MCF 10A (cell line): ENCODE data around the gene SACM1L. TPM values are rescaled to one million over a fixed set of nuclear protein-coding genes. Genes with fewer than 3 reads are reported as not detected.

Source experiments
- BruUV-seq: library from RNA; stranded (reverse); fragments of 400-500 nt; replicated peaks from 2 replicates; lab custom pipeline; 2021; lab: Mats Ljungman, UMichigan
- CTCF ChIA-PET: fragments of 300-600 bp; sonication (Branson Sonifier 250); formaldehyde crosslinking; extraction: SDS; loops from one replicate; lab custom pipeline; 2021; ENCODE audit warnings: antibody characterized with exemption, inconsistent platforms; lab: Yijun Ruan, JAX
- POLR2A ChIA-PET: fragments of 300-600, 350-650 bp; sonication (Branson Sonifier 250); formaldehyde crosslinking; extraction: SDS; loops from one replicate; lab custom pipeline; 2020; ENCODE audit warnings: antibody characterized with exemption, inconsistent platforms; lab: Yijun Ruan, JAX
- DNase-seq: peaks from one replicate; pipeline ENCODE4 v3.0.0-alpha.2; 2018; ENCODE audit not compliant: unreplicated experiment
- H3K27ac Mint-ChIP-seq: one replicate; pipeline ENCODE4 v1.8.0; 2022; ENCODE audit warnings: mild to moderate bottlenecking, low read depth, mixed read lengths; ENCODE audit not compliant: unreplicated experiment
- H3K27me3 Mint-ChIP-seq: one replicate; pipeline ENCODE4 v1.8.0; 2022; ENCODE audit warnings: mixed read lengths; ENCODE audit not compliant: insufficient read depth, unreplicated experiment
- H3K36me3 Mint-ChIP-seq: one replicate; pipeline ENCODE4 v1.8.0; 2022; ENCODE audit warnings: mild to moderate bottlenecking, moderate library complexity, mixed read lengths; ENCODE audit not compliant: insufficient read depth, unreplicated experiment
- H3K4me1 Mint-ChIP-seq: one replicate; pipeline ENCODE4 v1.8.0; 2022; ENCODE audit warnings: mixed read lengths; ENCODE audit not compliant: insufficient read depth, unreplicated experiment
- H3K4me3 Mint-ChIP-seq: one replicate; pipeline ENCODE4 v1.8.0; 2022; ENCODE audit warnings: mild to moderate bottlenecking, moderate library complexity, mixed read lengths; ENCODE audit not compliant: unreplicated experiment
- H3K9me3 Mint-ChIP-seq: one replicate; pipeline ENCODE4 v1.8.0; 2022; ENCODE audit warnings: mixed read lengths; ENCODE audit not compliant: unreplicated experiment
- intact Hi-C: fragments of 100-400 bp; cut with micrococcal nuclease; formaldehyde crosslinking; loops from 2 replicates; pipeline ENCODE4 v1.14.1; 2022
- total RNA-seq: library from RNA; stranded (reverse); gene quantifications from 2 replicates; pipeline ENCODE4 v1.2.3, GENCODE V29; 2022
- TF ChIP-seq, protein P1 (sequence below): fragments of 200-600 bp; IDR thresholded peaks from one replicate; pipeline ENCODE4 v1.8.0; 2022; ENCODE audit warnings: antibody characterized with exemption, mild to moderate bottlenecking; ENCODE audit not compliant: unreplicated experiment

Gene SACM1L
- total RNA-seq, 1 experiment from 2014 or later = 39.3 TPM

DNA sequence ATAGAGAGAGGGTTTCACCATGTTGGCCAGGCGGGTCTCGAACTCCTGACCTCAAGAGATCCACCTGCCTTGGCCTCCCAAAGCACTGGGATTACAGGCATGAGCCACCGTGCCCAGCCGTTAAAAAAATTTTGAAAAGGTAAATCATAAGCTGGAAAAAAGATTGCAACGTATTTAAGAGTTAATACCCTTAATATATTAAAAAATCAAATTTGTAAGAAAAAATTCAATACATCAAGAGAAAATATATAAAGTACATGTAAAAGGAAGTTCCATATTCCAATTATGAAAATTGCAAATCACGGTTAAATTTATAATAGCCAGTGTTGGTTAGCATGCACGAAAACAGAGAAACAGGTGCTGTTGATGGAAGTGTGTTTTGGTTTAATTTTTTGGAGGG is 2.3 kb upstream of the SACM1L start:
- Mint-ChIP-seq H3K27ac (no peak overlapping the region), H3K9me3 (no peaks in the 10 kb centered on the region), H3K4me1 (peaks cover 15% of the 10 kb centered on the region), H3K36me3 (peaks cover 16% of the 10 kb centered on the region), H3K27me3 (no peaks in the 10 kb centered on the region), H3K4me3 (no peak overlapping the region)
- DNase-seq = no peak
- CTCF ChIA-PET = no interaction called here
- no TSS peak for BruUV-seq
- intact Hi-C loops = no loop called here
- TF ChIP-seq, protein P1, sequence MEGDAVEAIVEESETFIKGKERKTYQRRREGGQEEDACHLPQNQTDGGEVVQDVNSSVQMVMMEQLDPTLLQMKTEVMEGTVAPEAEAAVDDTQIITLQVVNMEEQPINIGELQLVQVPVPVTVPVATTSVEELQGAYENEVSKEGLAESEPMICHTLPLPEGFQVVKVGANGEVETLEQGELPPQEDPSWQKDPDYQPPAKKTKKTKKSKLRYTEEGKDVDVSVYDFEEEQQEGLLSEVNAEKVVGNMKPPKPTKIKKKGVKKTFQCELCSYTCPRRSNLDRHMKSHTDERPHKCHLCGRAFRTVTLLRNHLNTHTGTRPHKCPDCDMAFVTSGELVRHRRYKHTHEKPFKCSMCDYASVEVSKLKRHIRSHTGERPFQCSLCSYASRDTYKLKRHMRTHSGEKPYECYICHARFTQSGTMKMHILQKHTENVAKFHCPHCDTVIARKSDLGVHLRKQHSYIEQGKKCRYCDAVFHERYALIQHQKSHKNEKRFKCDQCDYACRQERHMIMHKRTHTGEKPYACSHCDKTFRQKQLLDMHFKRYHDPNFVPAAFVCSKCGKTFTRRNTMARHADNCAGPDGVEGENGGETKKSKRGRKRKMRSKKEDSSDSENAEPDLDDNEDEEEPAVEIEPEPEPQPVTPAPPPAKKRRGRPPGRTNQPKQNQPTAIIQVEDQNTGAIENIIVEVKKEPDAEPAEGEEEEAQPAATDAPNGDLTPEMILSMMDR = no peak
- POLR2A ChIA-PET = interaction anchor here (5.0 kb wide), 1 partner anchor 9 kb away, joined by 73 read pairs; no protein-coding TSS in a partner anchor

DNA sequence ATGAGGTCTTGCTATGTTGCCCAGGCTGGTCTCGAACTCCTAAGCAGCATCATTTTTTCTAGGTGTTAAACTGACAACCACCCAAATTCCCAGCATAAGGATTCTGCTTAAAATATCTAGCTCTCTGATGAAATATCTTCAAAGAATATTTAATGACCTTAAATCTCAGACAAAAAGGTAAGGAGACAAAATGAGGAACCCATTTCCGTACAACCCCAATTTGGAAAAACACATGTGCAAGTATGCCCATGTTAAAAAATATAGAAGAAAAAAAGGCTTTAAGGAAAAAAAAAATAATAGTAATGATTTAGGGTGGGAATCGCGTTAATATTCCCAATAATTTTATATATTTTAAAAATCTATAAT is 1.4 kb upstream of the SACM1L start:
- ChIA-PET CTCF (interaction anchor here (0.6 kb wide), 1 partner anchor 617 kb away, joined by 5 read pairs; no protein-coding TSS in a partner anchor), POLR2A (interaction anchor here (0.7 to 5.0 kb wide), 3 partner anchors 10 to 176 kb away, joined by 3 to 73 read pairs (median 5); no protein-coding TSS in a partner anchor)
- peak overlapping the region; percentile 74 for H3K4me3 Mint-ChIP-seq
- peaks cover 26% of the 10 kb centered on the region for H3K36me3 Mint-ChIP-seq
- H3K9me3 Mint-ChIP-seq = no peaks in the 10 kb centered on the region
- no TSS peak for BruUV-seq
- no peaks in the 10 kb centered on the region for H3K27me3 Mint-ChIP-seq
- DNase-seq = no peak
- TF ChIP-seq, protein P1 = no peak
- H3K4me1 Mint-ChIP-seq = peaks cover 18% of the 10 kb centered on the region
- no peak overlapping the region for H3K27ac Mint-ChIP-seq
- intact Hi-C loops = loop anchor here (1.0 to 2.0 kb wide), 2 partner anchors 11 to 19 kb away; no protein-coding TSS in a partner anchor

DNA sequence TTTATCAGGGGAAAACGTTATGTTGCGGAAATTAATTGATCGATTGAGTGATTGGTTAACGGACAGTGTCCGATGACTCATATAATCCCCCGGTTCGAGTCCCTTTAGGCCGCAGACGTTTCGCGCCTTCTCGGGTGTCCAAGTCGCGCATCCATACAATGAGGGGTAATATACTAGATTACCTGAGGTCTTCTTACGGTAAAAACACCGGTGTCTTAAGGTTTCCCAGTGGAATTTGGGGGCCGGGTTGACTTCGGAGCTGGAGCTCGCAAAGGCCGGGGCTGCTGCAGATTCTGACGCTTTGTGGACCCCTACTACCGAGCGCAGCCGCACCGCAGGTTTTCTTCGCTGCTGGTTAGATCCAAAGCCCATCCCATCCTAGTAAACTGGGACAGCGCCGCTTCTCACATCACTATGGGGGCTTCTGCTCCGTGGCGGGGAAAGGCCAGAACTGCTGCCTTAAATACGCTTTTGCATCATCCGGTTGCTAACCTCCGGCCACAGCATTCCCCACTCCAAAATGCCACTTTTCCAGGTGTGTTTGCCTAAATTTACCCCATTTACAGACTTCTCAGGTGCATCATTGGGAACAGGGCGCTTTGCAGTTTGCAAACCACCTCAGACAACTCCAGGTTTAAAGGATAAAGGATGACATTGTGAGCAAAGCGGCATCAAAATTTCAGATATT is 858 bp upstream of the SACM1L start:
- DNase-seq = peak; percentile 44
- H3K27me3 Mint-ChIP-seq = no peaks in the 10 kb centered on the region
- no peaks in the 10 kb centered on the region for H3K9me3 Mint-ChIP-seq
- ChIA-PET POLR2A (interaction anchor here (0.6 to 5.0 kb wide), 12 partner anchors 11 to 623 kb away, joined by 3 to 73 read pairs (median 4); partner anchors contain the start of gene LZTFL1), CTCF (interaction anchor here (0.6 to 1.0 kb wide), 2 partner anchors 17 to 618 kb away, joined by 3 to 5 read pairs; no protein-coding TSS in a partner anchor)
- intact Hi-C loops = loop anchor here (1.0 to 2.0 kb wide), 2 partner anchors 11 to 20 kb away; no protein-coding TSS in a partner anchor
- H3K4me3 Mint-ChIP-seq = peak overlapping the region; percentile 74
- peak overlapping the region; percentile 30 for H3K27ac Mint-ChIP-seq
- peaks cover 26% of the 10 kb centered on the region for H3K36me3 Mint-ChIP-seq
- TF ChIP-seq, protein P1 = no peak
- peaks cover 20% of the 10 kb centered on the region for H3K4me1 Mint-ChIP-seq
- no TSS peak for BruUV-seq

DNA sequence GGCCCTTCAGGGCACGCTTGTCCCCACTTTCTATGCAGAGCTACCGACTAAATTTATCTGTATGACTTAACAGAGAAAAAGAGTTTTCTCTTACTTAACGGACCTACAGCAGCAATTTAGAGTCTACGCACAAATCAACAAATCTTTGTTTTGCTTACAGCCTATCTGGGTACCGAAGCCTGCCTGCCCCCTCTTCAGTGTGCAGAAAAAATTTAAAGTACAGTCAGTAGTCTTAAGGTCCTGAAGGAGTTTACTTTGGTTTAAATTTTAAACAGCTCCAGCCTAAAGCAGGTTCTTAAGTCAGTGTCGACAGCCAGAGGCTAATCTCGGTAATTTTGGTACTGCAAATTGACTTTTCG is 570 bp downstream of the SACM1L start:
- DNase-seq = no peak
- no peaks in the 10 kb centered on the region for H3K27me3 Mint-ChIP-seq
- peak overlapping the region; percentile 74 for H3K4me3 Mint-ChIP-seq
- intact Hi-C loops = loop anchor here (2.0 kb wide), 1 partner anchor 21 kb away; no protein-coding TSS in a partner anchor
- BruUV-seq = no TSS peak
- H3K27ac Mint-ChIP-seq = peak overlapping the region; percentile 30
- peaks cover 29% of the 10 kb centered on the region for H3K4me1 Mint-ChIP-seq
- TF ChIP-seq, protein P1 = no peak
- ChIA-PET CTCF (interaction anchor here (0.6 to 1.9 kb wide), 6 partner anchors 13 to 181 kb away, joined by 3 to 11 read pairs (median 4); no protein-coding TSS in a partner anchor), POLR2A (interaction anchor here (0.5 to 5.0 kb wide), 24 partner anchors 10 to 1779 kb away, joined by 3 to 73 read pairs (median 4); partner anchors contain the start of genes LZTFL1 and TMEM158)
- H3K9me3 Mint-ChIP-seq = no peaks in the 10 kb centered on the region
- H3K36me3 Mint-ChIP-seq = peaks cover 31% of the 10 kb centered on the region
